22Rv1 (cell line): ENCODE results near the gene SH3GL1.

Experiments
- H3K27ac ChIP-seq: fragments of 450-650 bp; 2 replicates; pipeline ENCODE4 v1.5.1; 2017
- ZFX ChIP-seq: fragments of 450-650 bp; IDR thresholded peaks from 2 replicates; pipeline ENCODE4 v1.6.1; 2017; ENCODE audit warnings: antibody characterized with exemption, borderline replicate concordance
- TF ChIP-seq, protein P1 (sequence below): fragments of 450-650 bp; IDR thresholded peaks from 2 replicates; pipeline ENCODE4 v1.5.1; 2017; ENCODE audit warnings: mild to moderate bottlenecking

The SH3GL1 gene

DNA sequence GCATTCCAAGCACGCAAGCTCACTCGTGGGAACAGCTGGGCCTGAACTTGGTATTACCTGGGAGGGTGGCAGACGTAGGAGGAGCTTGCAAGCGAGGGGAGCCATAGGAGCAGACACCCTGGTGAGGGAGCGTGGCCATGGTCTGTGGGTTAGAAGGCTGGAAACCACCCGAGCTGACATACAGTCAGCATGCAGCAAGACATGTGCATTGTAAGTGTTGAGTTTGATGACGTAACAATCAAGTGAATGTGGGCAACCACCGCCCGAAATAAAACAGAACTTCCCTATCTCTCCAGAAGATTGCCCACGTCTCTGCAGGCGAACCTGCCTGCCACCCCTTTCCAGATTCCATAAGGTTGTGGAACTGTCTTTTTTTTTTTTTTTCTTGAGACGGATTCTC lies 30.4 kb upstream of the SH3GL1 start:
- TF ChIP-seq ZFX = no peak
- TF ChIP-seq, protein P1, sequence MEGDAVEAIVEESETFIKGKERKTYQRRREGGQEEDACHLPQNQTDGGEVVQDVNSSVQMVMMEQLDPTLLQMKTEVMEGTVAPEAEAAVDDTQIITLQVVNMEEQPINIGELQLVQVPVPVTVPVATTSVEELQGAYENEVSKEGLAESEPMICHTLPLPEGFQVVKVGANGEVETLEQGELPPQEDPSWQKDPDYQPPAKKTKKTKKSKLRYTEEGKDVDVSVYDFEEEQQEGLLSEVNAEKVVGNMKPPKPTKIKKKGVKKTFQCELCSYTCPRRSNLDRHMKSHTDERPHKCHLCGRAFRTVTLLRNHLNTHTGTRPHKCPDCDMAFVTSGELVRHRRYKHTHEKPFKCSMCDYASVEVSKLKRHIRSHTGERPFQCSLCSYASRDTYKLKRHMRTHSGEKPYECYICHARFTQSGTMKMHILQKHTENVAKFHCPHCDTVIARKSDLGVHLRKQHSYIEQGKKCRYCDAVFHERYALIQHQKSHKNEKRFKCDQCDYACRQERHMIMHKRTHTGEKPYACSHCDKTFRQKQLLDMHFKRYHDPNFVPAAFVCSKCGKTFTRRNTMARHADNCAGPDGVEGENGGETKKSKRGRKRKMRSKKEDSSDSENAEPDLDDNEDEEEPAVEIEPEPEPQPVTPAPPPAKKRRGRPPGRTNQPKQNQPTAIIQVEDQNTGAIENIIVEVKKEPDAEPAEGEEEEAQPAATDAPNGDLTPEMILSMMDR = no peak
- no peak overlapping the region for H3K27ac ChIP-seq

DNA sequence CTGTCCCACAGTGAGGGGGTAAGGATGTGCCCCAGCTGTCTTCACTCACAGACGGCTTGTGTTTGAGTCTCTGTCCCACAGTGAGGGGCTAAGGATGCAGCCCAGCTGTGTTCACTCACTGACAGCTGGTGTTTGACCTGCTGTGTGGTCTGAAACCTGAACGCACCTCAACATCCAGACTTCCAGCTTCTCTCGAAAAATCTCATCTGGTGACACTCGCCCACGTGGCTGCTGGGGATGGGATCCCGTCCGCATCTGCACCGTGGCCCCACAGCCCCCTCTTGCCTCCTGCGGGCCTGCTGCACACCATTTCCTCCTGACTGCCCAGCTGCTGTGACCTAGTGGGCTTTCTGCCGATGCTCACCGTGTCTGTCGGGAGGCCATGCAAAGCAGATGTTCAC lies 29.4 kb upstream of the SH3GL1 start:
- H3K27ac ChIP-seq = no peak overlapping the region
- TF ChIP-seq ZFX = no peak
- TF ChIP-seq, protein P1 = no peak

- H3K27ac ChIP-seq = no peak overlapping the region
- TF ChIP-seq, protein P1 = no peak
- no peak for TF ChIP-seq ZFX
These were observed 28.9 kb upstream of the SH3GL1 start for GRCh38 chr19:4429256-4429655.

DNA sequence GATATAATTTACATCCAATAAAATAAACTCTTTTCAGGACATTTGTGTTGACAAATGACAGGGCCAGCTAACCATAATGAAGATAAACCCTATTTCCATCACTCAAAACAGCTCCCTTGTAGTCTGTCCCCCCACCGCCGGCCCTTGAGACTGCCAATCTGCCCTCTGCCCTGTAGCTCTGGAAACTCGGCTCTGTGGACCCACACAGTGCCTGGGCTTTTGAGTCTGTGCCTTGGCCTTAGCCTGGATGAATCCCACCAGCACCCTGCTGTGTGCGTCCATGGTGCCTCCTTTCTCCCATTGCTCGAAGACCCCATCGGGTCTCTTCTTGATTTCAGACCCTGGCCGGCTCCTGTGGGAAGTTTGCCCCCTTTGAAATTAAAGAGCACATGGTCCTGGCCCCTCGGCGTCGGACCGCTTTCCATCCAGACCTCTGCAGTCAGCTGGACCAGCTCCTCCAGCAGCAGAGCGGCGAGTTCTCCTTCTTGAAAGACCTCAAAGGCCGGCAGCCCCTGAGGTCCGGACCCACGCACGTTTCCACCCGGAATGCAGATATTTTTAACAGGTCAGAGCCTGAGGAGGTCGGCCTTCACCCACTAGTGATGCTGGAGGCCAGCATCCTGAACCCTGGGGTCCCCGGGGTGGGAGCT lies 28.1 kb upstream of the SH3GL1 start:
- H3K27ac ChIP-seq = no peak overlapping the region
- no peak for TF ChIP-seq ZFX

GRCh38 chr19:4425537-4425936 lies 25.2 kb upstream of the SH3GL1 start:
- no peak overlapping the region for H3K27ac ChIP-seq
- TF ChIP-seq, protein P1 = no peak
- TF ChIP-seq ZFX = no peak

DNA sequence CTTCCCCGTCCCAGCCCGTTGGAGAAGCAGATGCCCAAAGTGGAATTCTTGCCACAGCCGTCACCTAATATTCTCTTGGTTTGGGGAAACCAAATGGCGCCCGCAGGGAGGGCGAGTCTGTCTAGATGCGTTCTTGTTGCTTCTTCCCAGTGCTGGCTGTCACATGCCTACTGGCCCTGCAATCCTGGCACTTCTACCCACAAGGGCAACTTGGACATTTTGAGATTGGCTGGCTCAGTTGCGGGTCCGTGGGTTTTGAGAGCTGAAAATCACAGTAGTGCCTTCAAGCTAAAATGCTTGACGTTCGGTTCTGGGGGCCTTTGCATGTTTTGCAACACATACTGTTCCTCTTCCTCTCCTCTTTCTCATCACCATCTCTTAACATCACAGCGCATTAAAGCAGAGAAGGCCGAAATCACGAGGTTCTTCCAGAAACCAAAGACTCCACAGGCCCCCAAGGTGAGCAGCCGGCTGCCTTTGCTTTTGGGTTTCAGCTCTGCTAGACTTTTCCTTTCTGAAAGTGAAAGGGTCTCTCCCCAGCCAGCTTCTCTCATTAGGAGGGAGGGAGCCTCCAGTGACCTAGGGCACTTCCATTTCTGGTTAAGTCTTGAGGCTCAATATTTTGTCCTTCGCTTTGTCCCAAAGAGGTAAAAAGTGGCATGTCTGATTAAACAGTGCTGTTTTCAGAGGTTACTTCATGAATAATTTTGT lies 23.2 kb upstream of the SH3GL1 start:
- TF ChIP-seq, protein P1 = no peak
- no peak for TF ChIP-seq ZFX
- no peak overlapping the region for H3K27ac ChIP-seq

DNA sequence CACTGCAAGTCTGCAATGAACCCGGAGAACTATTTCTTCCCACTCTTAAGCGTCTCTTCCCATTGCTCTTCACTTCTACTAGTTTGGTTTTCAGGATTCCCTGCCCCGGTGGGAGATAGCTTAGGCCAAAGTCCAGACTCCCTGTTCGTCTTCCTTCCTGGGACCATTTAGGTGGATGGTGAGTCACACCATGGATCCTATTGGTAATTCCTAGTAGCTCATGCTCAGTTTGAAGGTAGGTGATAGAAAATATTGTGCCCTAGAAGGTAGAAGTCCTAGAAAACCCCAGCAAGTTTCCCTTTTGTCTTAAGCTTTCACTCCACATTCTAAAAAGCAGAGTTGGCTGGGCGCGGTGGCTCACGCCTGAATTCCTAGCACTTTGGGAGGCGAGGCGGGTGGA lies 15.9 kb upstream of the SH3GL1 start:
- no peak overlapping the region for H3K27ac ChIP-seq
- TF ChIP-seq, protein P1 = no peak
- TF ChIP-seq ZFX = no peak
